Spleen (tissue), 7 donors: ENCODE data around the gene PRR15L.

Source experiments
- CTCF ChIP-seq, 11 experiments: fragments of 200-600 bp in 7 of 11; fragments of 450-650 bp in 4 of 11; sonication (generic) in 4 of 11; IDR thresholded peaks in 8 of 11; conservative IDR thresholded peaks in 3 of 11; 1 replicate in 7 of 11; 2 replicates in 4 of 11; pipeline versions ENCODE4 v1.4.0 to v1.8.0; 2016 to 2021; ENCODE audit warnings: antibody characterized with exemption in 11 of 11, inconsistent platforms in 4 of 11, mild to moderate bottlenecking in 1 of 11
- POLR2A ChIP-seq, 3 donors: fragments of 450-650 bp; IDR thresholded peaks; one replicate each; pipeline ENCODE4 v1.5.1; 2017; ENCODE audit warnings: antibody characterized with exemption in 3 of 3, mild to moderate bottlenecking in 1 of 3
- POLR2AphosphoS5 ChIP-seq, 3 donors: sonication (generic); formaldehyde crosslinking; IDR thresholded peaks; one replicate each; pipeline ENCODE4 v1.5.1; 2017; ENCODE audit warnings: antibody characterized with exemption in 3 of 3
- donor health status: DM: no; HTN: no; CAD: no; lungs with moderate emphysema.
- donor health status: DM: no; HTN: no; CAD: no.
- donor health status: DM: no; HTN: no; CAD: no.

DNA sequence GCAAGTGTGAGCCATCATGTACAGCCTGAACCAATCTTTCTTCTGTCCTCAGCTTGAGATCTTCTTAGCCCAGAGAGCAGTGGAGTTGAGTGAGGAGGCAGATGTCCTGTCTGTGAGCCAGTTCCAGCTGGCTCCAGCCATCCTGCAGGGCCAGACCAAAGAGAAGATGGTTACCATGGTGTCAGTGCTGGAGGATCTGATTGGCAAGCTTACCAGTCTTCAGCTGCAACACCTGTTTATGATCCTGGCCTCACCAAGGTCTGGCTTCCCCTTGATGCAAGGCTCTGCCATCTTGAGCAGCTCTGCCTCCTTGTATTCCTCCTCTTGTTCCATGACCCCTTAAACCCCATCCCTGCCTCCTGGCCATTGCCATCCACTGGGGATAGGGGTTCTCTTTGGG lies 22.9 kb upstream of the PRR15L start:
- TF ChIP-seq CTCF (IDR thresholded peaks at IDR 0.05 in 8 of 11, conservative IDR thresholded peaks at IDR 0.05 in 3 of 11) (no peak), POLR2AphosphoS5 (IDR thresholded peaks at IDR 0.05) (no peak), POLR2A (IDR thresholded peaks at IDR 0.05) (no peak)
